Neural cell (in vitro differentiated cells): ENCODE measurements around the gene CEP85L. TPM values are rescaled to one million over a fixed set of nuclear protein-coding genes. Genes with fewer than 3 reads are reported as not detected.

Source experiments
- H2AFZ ChIP-seq: fragments of 200-600, 300-800 bp; sonication (generic), shearing (Covaris generic); 2 replicates; pipeline ENCODE4 v1.6.0; 2014; ENCODE audit warnings: low read depth, mild to moderate bottlenecking, antibody characterized with exemption, low read length, moderate library complexity
- H3F3A ChIP-seq: fragments of 200-600 bp; shearing (Covaris generic); 2 replicates; pipeline ENCODE4 v1.6.1; 2016; ENCODE audit warnings: mild to moderate bottlenecking, moderate library complexity, mixed read lengths, antibody characterized with exemption, low read length; ENCODE audit not compliant: insufficient read depth, poor library complexity, severe bottlenecking
- H3K27ac ChIP-seq: fragments of 200-600, 300-800 bp; sonication (generic), shearing (Covaris generic); 2 replicates; pipeline ENCODE4 v1.5.1; 2014; ENCODE audit warnings: mild to moderate bottlenecking, low read length, moderate library complexity
- H3K27me3 ChIP-seq: fragments of 300-800, 200-600 bp; sonication (generic), shearing (Covaris generic); 2 replicates; pipeline ENCODE4 v1.6.0; 2014; ENCODE audit warnings: mild to moderate bottlenecking, low read depth, low read length, moderate library complexity; ENCODE audit not compliant: insufficient read depth
- H3K36me3 ChIP-seq: fragments of 300-800, 200-600 bp; sonication (generic), shearing (Covaris generic); 2 replicates; pipeline ENCODE4 v1.5.1; 2014; ENCODE audit warnings: mild to moderate bottlenecking, antibody characterized with exemption, low read length, moderate library complexity; ENCODE audit not compliant: insufficient read depth
- H3K4me2 ChIP-seq: fragments of 300-800, 200-600 bp; sonication (generic), shearing (Covaris generic); 2 replicates; pipeline ENCODE4 v1.6.0; 2014; ENCODE audit warnings: mild to moderate bottlenecking, low read length
- H3K4me3 ChIP-seq: fragments of 300-800, 200-600 bp; sonication (generic), shearing (Covaris generic); 2 replicates; pipeline ENCODE4 v1.5.1; 2014; ENCODE audit warnings: mild to moderate bottlenecking, low read length, moderate library complexity
- H3K79me2 ChIP-seq: fragments of 200-600 bp; shearing (Covaris generic); replicated peaks from 2 replicates; pipeline ENCODE4 v1.6.0; 2014; ENCODE audit warnings: mild to moderate bottlenecking, low read length, moderate library complexity; ENCODE audit not compliant: insufficient read depth
- H3K9ac ChIP-seq: fragments of 300-800, 200-600 bp; sonication (generic), shearing (Covaris generic); 2 replicates; pipeline ENCODE4 v1.6.1; 2016; ENCODE audit warnings: mild to moderate bottlenecking, low read length, mixed read lengths
- H3K9me2 ChIP-seq: fragments of 200-600 bp; shearing (Covaris generic); 2 replicates; pipeline ENCODE4 v1.6.1; 2016; ENCODE audit warnings: mild to moderate bottlenecking, low read length, mixed read lengths; ENCODE audit not compliant: insufficient read depth
- H3K9me3 ChIP-seq: fragments of 200-600, 300-800 bp; sonication (generic), shearing (Covaris generic); 2 replicates; pipeline ENCODE4 v1.6.1; 2016; ENCODE audit warnings: mild to moderate bottlenecking, mixed run types, low read length, moderate library complexity, mixed read lengths
- H4K20me1 ChIP-seq: fragments of 200-600 bp; shearing (Covaris generic); 2 replicates; pipeline ENCODE4 v1.6.1; 2016; ENCODE audit warnings: mild to moderate bottlenecking, mixed run types; ENCODE audit not compliant: insufficient read depth
- EP300 ChIP-seq: fragments of 450-650 bp; conservative IDR thresholded peaks from 2 replicates; pipeline ENCODE4 v1.6.1; 2014; ENCODE audit warnings: antibody characterized with exemption, mild to moderate bottlenecking, moderate library complexity; ENCODE audit not compliant: poor library complexity, severe bottlenecking
- EZH2 ChIP-seq: fragments of 200-600, 300-800 bp; shearing (Covaris generic), sonication (generic); IDR thresholded peaks from 2 replicates; pipeline ENCODE4 v1.6.1; 2014; ENCODE audit warnings: antibody characterized with exemption, low read length, borderline replicate concordance, mild to moderate bottlenecking; ENCODE audit not compliant: insufficient read depth, poor library complexity, severe bottlenecking
- MXI1 ChIP-seq: fragments of 450-650 bp; conservative IDR thresholded peaks from 2 replicates; pipeline ENCODE4 v1.6.1; 2014; ENCODE audit warnings: antibody characterized with exemption, mild to moderate bottlenecking; ENCODE audit not compliant: poor library complexity, severe bottlenecking
- POLR2AphosphoS5 ChIP-seq: IDR thresholded peaks from 2 replicates; pipeline ENCODE4 v1.6.1; 2012
- RAD21 ChIP-seq: fragments of 450-650 bp; conservative IDR thresholded peaks from 2 replicates; pipeline ENCODE4 v1.6.1; 2014; ENCODE audit warnings: antibody characterized with exemption, mild to moderate bottlenecking, moderate library complexity
- SMC3 ChIP-seq: fragments of 450-650 bp; conservative IDR thresholded peaks from 2 replicates; pipeline ENCODE4 v1.6.1; 2014; ENCODE audit warnings: antibody characterized with exemption, mild to moderate bottlenecking, moderate library complexity; ENCODE audit not compliant: poor library complexity
- TAF1 ChIP-seq: IDR thresholded peaks from 2 replicates; pipeline ENCODE4 v1.6.1; 2012; ENCODE audit warnings: low read depth
- polyA plus RNA-seq: library from polyadenylated mRNA; depleted of rRNA; stranded (reverse); fragments of >200 nt; gene quantifications from 2 replicates; pipeline ENCODE4 v1.2.3, GENCODE V29; 2014
- TF ChIP-seq, protein P1 (sequence below): IDR thresholded peaks from 2 replicates; pipeline ENCODE4 v1.6.1; 2012; ENCODE audit warnings: borderline replicate concordance
- TF ChIP-seq, protein P2 (sequence below): fragments of 450-650 bp; IDR thresholded peaks from 2 replicates; pipeline ENCODE4 v1.5.1; 2014; ENCODE audit warnings: antibody characterized with exemption, mild to moderate bottlenecking, moderate library complexity; ENCODE audit not compliant: poor library complexity, severe bottlenecking

Gene CEP85L
- polyA plus RNA-seq, 1 donor from 2014 or later, result 17.0 TPM

DNA sequence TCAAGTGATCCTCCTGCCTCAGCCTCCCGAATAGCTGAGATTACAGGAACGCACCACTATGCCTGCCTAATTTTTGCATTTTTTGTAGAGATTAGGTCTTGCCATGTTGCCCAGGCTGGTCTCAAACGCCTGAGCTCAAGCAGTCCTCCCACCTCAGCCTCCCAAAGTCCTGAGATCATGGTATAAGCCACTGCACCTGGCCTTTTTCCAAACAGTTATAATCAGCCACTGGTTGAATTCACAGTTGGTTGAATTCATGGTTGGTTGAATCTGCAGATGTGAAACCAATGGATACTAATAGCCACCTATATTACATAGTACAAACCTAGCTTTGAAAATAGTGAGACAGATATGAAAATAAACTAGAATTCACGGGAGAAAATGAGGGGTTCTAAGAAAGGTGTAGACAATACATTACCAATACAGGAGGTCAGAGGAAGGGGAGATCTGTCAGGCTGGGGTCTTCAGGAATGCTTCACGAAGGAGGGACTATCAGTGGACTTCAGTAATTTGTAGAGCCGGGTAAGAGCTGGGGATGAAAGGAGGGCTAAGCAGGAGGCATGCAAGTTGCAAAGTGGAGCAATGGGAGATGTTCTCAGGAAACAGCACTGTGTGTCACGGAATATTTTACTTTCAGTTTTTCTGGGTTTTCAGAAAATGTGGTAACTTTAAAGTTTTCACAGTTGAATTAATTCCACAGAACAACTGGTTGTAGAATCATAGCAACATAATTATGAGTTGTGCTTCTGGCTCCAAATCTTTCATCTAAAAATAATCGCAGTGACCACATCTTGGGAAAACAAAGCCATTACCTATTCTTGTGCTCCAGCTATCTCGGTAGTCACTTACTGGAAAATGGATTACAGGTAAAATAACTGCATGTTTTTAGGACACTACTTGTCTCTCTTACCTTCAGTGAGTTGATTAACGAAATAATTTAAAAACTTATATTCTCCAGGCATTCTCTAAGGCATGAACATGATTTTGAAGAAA is 12.9 kb upstream of the CEP85L start:
- no peaks in the 10 kb centered on the region for H3K36me3 ChIP-seq
- H3K4me2 ChIP-seq, result no peak overlapping the region
- H3F3A ChIP-seq, result no peaks in the 10 kb centered on the region

DNA sequence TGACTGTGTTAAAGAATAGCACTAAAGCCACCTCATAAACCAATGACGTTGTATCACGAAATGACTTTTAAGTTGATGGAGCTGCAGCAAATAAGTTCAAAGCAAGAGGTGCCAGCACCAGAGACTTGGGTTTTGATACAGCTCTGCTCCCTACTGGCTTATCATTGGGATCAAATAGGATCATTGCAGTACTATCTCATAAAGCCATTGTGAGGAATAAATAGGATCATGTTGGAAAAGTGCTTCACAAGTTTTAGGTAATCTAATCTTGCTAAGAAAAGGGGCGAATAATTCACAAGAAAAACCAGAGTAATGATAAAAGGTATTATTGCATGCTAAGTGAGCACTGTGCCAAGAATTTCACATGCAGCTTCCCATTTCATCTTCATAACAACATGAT is 10.4 kb upstream of the CEP85L start:
- Histone ChIP-seq H3K9me3 (no peaks in the 10 kb centered on the region), H3K27me3 (no peaks in the 10 kb centered on the region), H3K79me2 (no peaks in the 10 kb centered on the region), H3K27ac (no peak overlapping the region), H3F3A (no peaks in the 10 kb centered on the region), H2AFZ (no peak overlapping the region), H4K20me1 (no peaks in the 10 kb centered on the region), H3K9me2 (no peaks in the 10 kb centered on the region), H3K36me3 (no peaks in the 10 kb centered on the region), H3K4me3 (no peak overlapping the region), H3K4me2 (no peak overlapping the region), H3K9ac (no peak overlapping the region)
- TF ChIP-seq RAD21, result no peak
- TF ChIP-seq SMC3, result no peak
- TF ChIP-seq, protein P1, sequence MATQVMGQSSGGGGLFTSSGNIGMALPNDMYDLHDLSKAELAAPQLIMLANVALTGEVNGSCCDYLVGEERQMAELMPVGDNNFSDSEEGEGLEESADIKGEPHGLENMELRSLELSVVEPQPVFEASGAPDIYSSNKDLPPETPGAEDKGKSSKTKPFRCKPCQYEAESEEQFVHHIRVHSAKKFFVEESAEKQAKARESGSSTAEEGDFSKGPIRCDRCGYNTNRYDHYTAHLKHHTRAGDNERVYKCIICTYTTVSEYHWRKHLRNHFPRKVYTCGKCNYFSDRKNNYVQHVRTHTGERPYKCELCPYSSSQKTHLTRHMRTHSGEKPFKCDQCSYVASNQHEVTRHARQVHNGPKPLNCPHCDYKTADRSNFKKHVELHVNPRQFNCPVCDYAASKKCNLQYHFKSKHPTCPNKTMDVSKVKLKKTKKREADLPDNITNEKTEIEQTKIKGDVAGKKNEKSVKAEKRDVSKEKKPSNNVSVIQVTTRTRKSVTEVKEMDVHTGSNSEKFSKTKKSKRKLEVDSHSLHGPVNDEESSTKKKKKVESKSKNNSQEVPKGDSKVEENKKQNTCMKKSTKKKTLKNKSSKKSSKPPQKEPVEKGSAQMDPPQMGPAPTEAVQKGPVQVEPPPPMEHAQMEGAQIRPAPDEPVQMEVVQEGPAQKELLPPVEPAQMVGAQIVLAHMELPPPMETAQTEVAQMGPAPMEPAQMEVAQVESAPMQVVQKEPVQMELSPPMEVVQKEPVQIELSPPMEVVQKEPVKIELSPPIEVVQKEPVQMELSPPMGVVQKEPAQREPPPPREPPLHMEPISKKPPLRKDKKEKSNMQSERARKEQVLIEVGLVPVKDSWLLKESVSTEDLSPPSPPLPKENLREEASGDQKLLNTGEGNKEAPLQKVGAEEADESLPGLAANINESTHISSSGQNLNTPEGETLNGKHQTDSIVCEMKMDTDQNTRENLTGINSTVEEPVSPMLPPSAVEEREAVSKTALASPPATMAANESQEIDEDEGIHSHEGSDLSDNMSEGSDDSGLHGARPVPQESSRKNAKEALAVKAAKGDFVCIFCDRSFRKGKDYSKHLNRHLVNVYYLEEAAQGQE, result no peak
- TF ChIP-seq EZH2, result no peak
- TF ChIP-seq, protein P2, sequence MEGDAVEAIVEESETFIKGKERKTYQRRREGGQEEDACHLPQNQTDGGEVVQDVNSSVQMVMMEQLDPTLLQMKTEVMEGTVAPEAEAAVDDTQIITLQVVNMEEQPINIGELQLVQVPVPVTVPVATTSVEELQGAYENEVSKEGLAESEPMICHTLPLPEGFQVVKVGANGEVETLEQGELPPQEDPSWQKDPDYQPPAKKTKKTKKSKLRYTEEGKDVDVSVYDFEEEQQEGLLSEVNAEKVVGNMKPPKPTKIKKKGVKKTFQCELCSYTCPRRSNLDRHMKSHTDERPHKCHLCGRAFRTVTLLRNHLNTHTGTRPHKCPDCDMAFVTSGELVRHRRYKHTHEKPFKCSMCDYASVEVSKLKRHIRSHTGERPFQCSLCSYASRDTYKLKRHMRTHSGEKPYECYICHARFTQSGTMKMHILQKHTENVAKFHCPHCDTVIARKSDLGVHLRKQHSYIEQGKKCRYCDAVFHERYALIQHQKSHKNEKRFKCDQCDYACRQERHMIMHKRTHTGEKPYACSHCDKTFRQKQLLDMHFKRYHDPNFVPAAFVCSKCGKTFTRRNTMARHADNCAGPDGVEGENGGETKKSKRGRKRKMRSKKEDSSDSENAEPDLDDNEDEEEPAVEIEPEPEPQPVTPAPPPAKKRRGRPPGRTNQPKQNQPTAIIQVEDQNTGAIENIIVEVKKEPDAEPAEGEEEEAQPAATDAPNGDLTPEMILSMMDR, result no peak
- TF ChIP-seq EP300, result no peak
- no peak for TF ChIP-seq TAF1
- TF ChIP-seq POLR2AphosphoS5, result no peak

More for the DNA sequence above, 12.9 kb upstream of the CEP85L start:
- no peak for TF ChIP-seq SMC3
- no peak for TF ChIP-seq EP300
- TF ChIP-seq, protein P2, result no peak
- TF ChIP-seq RAD21, result no peak
- no peak for TF ChIP-seq TAF1
- TF ChIP-seq EZH2, result no peak
- TF ChIP-seq, protein P1, result no peak
- TF ChIP-seq POLR2AphosphoS5, result no peak
- TF ChIP-seq MXI1, result no peak
- no peaks in the 10 kb centered on the region for H3K9me2 ChIP-seq
- H3K4me3 ChIP-seq, result no peak overlapping the region
- H3K79me2 ChIP-seq, result no peaks in the 10 kb centered on the region
- no peak overlapping the region for H3K27ac ChIP-seq
- H4K20me1 ChIP-seq, result no peaks in the 10 kb centered on the region
- H3K9ac ChIP-seq, result no peak overlapping the region
- H2AFZ ChIP-seq, result no peak overlapping the region
- no peaks in the 10 kb centered on the region for H3K27me3 ChIP-seq
- no peaks in the 10 kb centered on the region for H3K9me3 ChIP-seq
